BJ (cell line): ENCODE results near the gene CRHBP. TPM values are rescaled to one million over a fixed set of nuclear protein-coding genes. Genes with fewer than 3 reads are reported as not detected.

Experiments
- CTCF ChIA-PET: fragments of 350-600 bp; formaldehyde crosslinking; extraction: SDS; loops from one replicate; lab custom pipeline; 2021; ENCODE audit warnings: antibody characterized with exemption, inconsistent platforms; lab: Yijun Ruan, JAX
- POLR2A ChIA-PET: fragments of 300-600 bp; sonication (Branson Sonifier 250); formaldehyde crosslinking; extraction: SDS; loops from one replicate; lab custom pipeline; 2021; ENCODE audit warnings: antibody characterized with exemption; lab: Charles Lee
- DNase-seq: peaks from one replicate; pipeline ENCODE4 v3.0.0-alpha.2; 2011; ENCODE audit warnings: low read depth
- H3K27me3 ChIP-seq: 2 replicates; pipeline ENCODE4 v1.6.0; 2011; ENCODE audit warnings: low read length; ENCODE audit not compliant: control insufficient read depth, insufficient read depth
- H3K36me3 ChIP-seq: 2 replicates; pipeline ENCODE4 v1.5.1; 2011; ENCODE audit warnings: low read length; ENCODE audit not compliant: control insufficient read depth, insufficient read depth
- H3K4me3 ChIP-seq: 2 replicates; pipeline ENCODE4 v1.5.1; 2011; ENCODE audit warnings: low read depth, mild to moderate bottlenecking, control low read depth, low read length
- CTCF ChIP-seq: IDR thresholded peaks from 2 replicates; pipeline ENCODE4 v1.5.1; 2011; ENCODE audit warnings: low read depth, mild to moderate bottlenecking, control low read depth, inconsistent platforms, low read length, moderate library complexity; ENCODE audit not compliant: insufficient read depth
- polyA plus RNA-seq: library from polyadenylated mRNA; depleted of rRNA; stranded (reverse); fragments of >200 nt; gene quantifications from 2 replicates; pipeline ENCODE4 v1.2.3, GENCODE V29; 2011

CRHBP gene
- polyA plus RNA-seq, 1 experiment, result not detected

- TF ChIP-seq CTCF, result no peak
- Histone ChIP-seq H3K27me3 (no peaks in the 10 kb centered on the region; the same call in 1 of the 2 replicates), H3K4me3 (no peak overlapping the region), H3K36me3 (no peaks in the 10 kb centered on the region)
- DNase-seq, result no peak
- CTCF ChIA-PET, result no interaction called here
- POLR2A ChIA-PET, result no interaction called here
These were observed 26.0 kb downstream of the CRHBP start for GRCh38 chr5:76978869-76979268.

- TF ChIP-seq CTCF, result no peak
- POLR2A ChIA-PET, result no interaction called here
- Histone ChIP-seq H3K27me3 (no peaks in the 10 kb centered on the region; the same call in 1 of the 2 replicates), H3K36me3 (no peaks in the 10 kb centered on the region), H3K4me3 (no peak overlapping the region)
- CTCF ChIA-PET, result interaction anchor here (0.6 kb wide), 1 partner anchor 18 kb away, joined by 4 read pairs; no protein-coding TSS in a partner anchor
- no peak for DNase-seq
These were observed 27.8 kb downstream of the CRHBP start for GRCh38 chr5:76980518-76981144.

GRCh38 chr5:76982450-76982849, 29.6 kb downstream of the CRHBP start:
- ChIA-PET POLR2A (no interaction called here), CTCF (no interaction called here)
- TF ChIP-seq CTCF, result no peak
- Histone ChIP-seq H3K36me3 (no peaks in the 10 kb centered on the region), H3K27me3 (no peaks in the 10 kb centered on the region), H3K4me3 (no peak overlapping the region)
- no peak for DNase-seq

- POLR2A ChIA-PET, result no interaction called here
- no peak for TF ChIP-seq CTCF
- Histone ChIP-seq H3K27me3 (no peaks in the 10 kb centered on the region), H3K4me3 (no peak overlapping the region), H3K36me3 (no peaks in the 10 kb centered on the region)
- CTCF ChIA-PET, result no interaction called here
- no peak for DNase-seq
These were observed 30.6 kb downstream of the CRHBP start for GRCh38 chr5:76983468-76983867.

- no peak for DNase-seq
- Histone ChIP-seq H3K36me3 (no peaks in the 10 kb centered on the region), H3K4me3 (no peak overlapping the region), H3K27me3 (no peaks in the 10 kb centered on the region; the same call in 1 of the 2 replicates)
- CTCF ChIA-PET, result no interaction called here
- TF ChIP-seq CTCF, result no peak
- POLR2A ChIA-PET, result no interaction called here
These were observed 34.1 kb downstream of the CRHBP start for GRCh38 chr5:76986825-76987526.
